NCI-H128 (cell line): ENCODE measurements around the gene NDUFS7.
"Not testable (repeated sequence)": the region's sequence is repeated elsewhere in the genome, so short reads cannot be mapped to it uniquely, and the experiment has no call there.

Experiments used
- DNase-seq: peaks from one replicate; lab custom pipeline; 2025; ENCODE audit not compliant: unreplicated experiment; lab: John Stamatoyannopoulos, UW

Gene NDUFS7

DNA sequence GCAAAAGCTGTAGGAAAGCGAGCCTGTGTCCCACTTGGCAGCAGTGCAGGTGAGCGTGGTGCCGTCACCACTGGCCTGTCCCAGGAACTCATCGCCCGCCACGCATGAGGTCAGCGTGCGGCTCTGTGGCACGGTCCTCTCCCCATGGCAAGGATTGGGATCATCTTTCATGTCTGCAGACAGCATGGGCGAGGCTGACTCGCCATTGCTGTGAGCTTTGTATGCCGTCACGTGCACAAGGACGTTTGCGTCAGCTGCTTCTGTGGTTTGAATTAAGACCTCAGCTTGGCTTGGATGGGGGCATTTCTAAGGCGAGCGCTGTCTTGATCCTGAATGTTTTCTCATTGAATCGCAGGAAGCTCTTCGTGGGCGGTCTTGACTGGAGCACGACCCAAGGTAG, 33.4 kb downstream of the NDUFS7 start:
- DNase-seq, result no peak

DNA sequence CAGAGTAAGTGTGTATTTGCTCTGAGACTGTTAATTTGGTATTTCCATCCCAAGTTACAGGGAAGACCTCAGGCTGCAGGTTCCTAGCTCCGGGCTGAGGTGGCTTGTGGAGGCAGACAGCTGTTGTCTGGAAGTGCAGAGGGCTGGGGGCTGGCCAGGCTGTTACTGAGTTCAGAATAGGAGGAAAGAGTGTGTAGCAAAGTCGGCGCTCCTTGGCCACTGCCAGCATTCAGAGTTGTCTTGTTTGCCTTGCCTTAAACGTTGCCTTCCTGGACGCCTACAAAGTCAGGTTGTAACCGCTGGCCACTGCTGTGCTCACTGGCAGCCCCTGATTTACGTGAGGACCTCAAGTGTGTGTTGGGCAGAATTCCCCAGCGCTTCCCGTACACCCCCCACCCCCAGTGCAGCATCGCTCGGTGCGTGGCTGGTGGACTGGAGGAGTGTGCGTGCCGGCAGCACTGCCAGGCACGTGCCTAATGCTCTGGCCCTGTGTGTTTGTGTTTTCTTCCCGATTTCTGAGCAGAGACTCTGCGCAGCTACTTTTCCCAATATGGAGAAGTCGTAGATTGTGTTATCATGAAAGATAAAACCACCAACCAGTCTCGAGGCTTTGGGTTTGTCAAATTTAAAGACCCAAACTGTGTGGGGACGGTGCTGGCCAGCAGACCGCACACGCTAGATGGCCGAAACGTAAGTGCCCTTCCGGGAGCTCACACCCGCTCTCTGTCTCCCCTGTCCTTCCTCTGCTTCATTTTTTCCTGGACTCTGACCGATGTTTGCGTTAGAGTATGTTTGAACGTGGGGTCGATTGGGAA, 34.2 kb downstream of the NDUFS7 start:
- no peak for DNase-seq

DNA sequence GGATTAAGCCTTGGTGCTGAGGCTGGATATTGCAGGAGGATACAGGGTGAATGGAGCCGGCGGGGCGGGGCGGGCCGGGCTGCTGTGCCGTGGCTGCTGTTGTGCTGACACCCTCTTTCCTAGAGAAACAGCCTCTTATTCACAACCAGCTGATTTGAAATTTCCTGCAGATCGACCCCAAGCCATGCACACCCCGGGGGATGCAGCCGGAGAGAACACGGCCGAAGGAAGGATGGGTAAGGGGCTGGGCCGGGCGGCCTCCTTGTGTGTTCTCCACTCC, 34.7 kb downstream of the NDUFS7 start:
- no peak for DNase-seq

DNA sequence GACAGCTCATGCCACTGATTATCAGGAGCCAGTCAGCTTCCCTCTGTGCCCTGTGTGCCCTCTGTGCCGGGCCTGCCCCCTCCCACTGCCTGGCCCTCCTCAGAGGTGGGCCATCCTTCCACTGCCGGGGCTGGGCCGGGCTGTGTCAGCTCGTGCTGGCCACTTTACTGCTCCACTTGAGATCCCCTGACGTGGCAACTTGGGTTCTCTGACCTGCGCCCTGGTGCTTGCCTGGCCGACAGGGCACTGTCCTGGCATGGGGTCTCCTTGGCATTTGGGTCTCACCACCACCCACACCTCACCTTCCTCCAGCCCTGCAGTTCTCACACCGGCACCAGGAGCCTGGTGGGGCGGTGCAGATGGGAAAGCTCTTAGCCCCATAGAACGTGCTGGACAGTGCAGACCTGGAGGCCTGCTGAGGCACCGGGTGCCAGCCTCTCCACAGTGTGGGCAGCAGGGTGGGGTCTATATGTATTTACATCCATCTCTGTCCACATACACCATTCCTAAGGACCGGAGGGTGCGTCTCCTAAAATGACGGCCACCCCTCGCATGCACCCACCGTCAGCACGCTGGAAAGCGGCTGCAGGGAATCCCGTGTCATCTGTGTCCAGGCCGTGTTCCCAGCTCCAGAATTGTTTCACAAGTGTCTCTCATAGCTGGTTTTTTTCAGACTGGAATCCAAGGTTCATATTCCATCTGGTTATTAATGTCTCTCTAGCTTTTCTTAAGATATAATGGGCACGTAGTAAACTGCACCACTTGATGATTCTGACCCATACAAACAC, 35.4 kb downstream of the NDUFS7 start:
- DNase-seq, result no peak

DNA sequence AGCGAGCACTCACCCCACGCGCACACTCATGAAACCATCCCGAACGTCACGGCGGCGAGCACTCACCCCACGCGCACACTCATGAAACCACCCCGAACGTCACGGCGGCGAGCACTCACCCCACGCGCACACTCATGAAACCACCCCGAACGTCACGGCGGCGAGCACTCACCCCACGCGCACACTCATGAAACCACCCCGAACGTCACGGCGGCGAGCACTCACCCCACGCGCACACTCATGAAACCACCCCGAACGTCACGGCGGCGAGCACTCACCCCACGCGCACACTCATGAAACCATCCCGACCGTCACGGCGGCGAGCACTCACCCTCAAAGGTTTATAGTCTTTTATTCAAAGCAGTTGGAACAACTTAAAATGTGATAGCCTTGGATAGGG, 36.4 kb downstream of the NDUFS7 start:
- not testable (repeated sequence) for DNase-seq

DNA sequence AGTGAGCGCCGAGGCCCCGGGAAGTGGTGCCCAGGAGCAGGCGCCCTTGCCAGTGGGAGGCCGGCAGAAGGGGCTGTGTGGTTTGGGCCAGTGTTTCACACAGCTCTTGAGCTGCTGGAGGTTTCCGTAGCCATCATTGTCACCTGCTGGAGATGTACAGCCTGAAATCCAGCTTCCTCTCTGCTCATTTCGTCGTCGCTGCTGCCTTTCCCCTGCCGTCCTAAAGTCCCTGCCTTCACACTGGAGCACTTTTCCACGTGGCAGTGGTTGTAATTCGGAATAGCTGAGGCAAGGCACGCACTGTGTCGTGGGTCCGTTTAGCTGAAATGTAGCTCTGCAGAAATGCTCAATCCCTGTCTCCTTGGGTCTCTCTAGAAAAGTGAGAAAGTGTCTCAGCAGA, 36.9 kb downstream of the NDUFS7 start:
- DNase-seq, result no peak

DNA sequence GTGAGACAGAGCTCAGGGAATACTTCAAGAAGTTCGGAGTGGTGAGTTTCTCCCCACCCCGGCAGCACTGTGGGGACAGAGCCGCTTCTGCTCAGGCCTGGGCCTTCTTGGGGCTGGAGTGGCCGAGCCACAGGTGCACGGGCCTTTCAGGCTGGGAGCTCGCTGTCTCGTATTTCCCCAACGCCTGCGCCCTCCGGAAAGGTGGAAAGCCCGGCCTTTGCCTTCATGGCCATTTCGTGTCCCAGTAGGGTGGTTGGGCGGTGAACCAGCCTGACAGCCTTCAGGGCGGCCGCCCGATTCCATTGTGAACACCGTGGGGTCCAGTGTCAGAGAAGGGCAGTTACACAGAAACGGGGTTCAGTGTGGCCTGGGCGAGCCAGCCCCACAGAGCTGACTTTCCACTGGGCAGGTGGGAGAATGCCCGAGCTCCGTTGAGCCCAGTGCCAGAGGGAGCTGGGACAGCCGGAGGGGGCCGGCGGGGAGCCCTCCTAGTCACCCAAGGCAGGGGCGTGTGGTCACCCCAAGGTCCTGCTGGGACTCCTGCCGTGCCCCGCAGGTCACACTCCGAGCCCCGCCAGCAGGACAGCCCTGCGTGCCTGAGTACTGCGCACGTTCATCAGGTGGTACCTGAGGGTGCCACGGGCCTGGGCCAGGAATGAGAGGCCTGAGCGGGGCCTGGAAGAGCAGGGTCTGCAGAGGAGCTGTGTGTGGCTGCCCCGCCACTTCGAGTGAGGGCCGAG, 37.7 kb downstream of the NDUFS7 start:
- no peak for DNase-seq

DNA sequence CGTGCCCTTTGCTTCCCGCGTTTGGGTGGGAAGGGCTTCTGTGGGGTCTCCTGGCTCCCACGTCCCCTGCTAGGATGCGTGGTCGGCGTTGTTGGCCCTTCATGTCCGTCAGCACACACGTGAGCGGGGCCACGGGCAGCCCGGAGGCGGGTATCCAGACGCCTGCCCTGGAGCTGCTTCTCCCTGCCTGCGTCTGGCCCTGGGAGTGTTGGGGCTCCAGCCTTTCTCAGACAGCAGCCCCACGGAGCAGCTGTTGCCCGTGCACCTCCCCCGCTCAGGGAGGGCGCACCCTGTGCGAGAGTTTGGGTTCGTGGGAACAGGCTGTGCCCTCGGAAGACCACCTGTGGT, 38.2 kb downstream of the NDUFS7 start:
- DNase-seq, result no peak

DNA sequence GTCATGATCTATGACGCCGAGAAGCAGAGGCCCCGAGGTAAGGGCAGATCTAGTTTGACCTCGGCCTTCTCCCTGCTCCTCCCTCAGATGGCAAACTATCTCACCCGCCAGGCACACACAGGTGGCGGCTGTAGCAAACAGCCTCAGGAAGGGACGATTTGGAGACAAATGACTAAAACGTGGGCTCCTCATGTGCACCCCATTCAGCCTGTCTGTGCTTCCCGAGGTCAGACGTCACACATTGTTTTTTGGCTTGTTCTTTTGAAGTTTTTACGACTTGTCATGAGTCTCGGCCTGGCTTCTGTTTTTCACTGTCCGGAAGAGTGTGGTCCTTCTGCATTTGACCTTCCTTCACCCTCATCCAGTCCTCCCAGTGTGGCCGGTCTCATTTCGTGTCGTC, 38.7 kb downstream of the NDUFS7 start:
- no peak for DNase-seq

DNA sequence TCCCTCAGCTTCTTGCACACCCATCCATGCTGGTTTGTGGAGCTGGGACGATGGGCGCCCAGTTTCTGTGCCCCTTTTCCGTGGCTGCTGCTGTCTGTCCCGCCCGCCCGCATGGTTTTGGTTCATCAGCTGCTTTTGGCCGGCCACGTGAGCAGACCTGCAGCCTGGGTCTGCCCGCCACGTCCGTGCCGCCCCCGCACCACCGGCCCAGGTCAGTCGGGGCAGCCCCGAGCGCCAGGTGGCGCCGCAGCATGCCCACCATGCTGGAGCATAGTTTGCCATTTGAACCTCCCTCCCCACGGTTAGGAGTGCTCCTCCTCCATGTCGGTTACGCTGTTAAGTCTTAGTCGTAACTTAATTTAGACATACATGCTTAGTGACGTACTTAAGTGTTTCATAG, 39.2 kb downstream of the NDUFS7 start:
- DNase-seq, result no peak

DNA sequence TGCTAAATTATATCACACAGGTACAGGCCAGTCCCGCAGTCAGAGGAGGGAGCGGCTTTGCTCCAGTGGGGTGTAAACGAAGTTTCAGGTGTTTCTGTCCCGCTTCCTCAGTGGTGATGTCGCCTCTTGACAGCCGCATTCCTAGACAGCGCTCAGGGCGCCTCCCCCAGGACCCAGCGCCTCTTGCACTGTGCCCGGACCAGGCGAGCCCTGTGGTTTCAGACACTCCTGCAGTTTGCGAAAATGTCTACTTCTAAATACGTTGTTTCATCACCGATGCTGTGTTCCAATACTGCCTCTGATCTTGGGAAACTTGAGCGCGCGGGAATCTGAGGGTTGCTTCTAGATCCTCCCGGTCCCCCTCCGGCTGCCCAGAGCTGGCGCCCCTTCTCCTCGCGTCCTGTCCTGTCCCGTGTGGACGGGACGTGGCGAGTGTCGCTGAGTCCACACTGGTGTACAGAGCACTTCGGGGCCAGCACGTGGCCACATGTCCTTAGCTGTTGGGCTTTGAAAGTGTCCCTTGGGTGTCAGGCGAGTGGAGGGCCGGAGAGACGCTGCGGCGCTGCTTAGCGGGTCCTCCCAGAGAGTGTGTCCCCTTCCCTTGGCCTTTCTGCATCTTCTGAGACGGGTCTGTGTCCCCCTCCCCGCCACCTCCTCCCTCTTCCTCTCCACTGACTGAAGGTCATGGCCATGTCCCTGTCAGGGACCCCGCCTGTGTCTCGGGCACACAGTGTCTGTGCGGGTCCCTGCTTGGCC, 39.9 kb downstream of the NDUFS7 start:
- DNase-seq, result no peak

DNA sequence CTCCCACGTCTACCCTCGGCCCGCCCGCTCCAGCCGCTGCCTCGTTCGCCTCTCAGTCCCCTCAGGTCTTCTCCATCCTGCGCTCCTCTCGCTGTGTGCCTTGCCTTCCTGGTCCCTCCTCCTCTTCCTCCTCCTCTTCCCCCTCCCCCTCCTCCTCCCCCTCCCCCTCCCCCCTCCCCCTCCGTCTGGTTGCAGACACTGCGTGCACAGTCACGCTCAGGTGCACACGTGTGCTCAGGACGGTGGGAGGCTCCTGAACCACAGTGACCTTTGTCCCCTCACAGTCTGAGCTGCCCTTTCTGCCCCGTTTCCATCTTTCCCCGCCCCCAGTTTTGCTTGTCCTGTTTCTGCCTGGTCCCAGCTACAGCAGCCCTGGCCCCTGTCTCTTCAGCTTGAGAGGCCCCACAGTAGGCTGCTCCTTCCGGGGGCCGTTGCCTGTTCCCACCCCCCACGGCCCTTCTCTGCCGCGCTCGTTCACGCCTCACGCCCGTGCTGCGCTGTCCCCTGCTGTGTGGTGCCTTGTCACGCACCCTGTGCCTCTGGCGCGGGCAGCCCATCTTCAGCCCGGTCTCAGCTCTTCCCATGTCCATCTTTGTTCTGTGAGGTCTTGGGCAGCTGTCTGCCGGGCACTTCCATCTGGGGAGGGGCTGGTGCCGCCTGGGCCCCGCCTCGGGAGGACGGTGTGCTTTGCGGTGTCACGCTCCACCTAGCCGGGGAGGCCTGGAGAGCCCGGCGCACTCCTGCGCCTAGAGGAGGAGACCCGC, 40.7 kb downstream of the NDUFS7 start:
- no peak for DNase-seq

DNA sequence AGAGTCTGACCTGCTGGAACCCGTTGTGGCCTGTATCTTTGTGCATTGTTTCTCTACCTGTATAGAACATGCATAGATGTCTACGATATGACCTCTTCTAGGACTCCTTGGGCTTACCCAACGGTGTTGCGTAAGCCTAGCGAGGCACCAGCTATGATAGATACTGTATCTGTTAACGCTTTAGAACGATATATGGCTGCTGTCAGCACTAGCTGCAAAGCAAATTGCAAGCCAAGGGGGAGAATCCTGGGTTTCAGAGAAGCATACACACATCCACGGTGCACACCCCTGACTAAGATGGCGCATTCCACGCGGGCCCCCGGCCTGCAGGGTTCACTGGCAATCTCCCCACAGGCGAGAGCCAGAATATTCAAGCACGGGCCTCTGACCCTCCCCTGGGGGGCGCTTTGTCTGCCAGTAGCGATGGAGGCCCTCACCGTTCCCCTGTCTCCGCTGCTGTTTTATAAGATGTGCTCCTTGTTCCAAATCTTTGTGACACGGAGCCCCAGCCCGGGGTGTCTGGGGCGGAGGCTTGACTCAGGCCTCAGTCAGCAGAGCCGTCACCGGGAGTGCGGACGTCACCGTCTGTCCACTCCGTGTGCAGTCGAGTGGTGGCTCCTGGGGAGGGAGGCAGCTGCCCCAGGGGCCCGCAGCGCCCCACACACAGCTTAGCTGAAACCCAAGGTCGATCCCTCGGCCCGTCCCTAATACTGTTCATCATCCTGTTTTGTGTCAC, 41.6 kb downstream of the NDUFS7 start:
- no peak for DNase-seq

DNA sequence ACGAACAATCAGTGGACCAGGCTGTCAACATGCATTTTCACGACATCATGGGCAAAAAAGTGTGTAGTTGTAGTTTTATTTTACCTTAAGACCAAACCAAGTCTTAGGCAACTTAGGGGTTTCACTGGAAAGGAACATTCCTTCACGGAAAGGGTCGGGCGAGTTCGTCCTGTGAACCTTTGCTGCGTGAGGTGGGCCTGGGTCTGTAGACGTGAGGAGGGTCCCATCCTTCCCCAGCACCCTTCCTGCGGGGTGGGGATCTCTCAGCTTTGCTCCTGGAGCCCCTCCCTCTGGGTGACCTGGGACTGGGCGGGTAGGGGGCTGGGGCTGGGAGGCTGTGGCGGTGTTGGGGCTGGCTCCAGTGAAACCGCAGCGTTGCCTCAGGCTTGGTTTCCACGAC, 42.2 kb downstream of the NDUFS7 start:
- no peak for DNase-seq

DNA sequence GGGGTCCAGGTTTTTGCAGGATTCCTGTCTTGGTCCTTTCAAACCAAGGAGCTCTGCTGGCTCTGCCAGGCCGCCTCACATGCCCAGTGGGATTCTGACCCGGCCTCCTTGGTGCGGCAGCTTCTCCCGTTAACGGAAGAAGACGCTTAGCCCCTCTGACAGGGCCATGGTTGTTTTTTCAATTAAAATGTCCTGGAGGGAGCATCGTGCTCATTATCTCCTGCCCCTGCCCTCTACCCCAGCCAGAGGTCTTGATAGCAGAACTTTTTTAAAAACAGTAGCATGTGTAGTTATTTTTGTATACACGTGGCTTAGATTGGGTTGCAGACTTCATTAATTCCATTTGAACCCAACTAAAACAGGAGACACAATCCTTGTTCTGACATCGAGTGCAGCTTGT, 43.0 kb downstream of the NDUFS7 start:
- no peak for DNase-seq

DNA sequence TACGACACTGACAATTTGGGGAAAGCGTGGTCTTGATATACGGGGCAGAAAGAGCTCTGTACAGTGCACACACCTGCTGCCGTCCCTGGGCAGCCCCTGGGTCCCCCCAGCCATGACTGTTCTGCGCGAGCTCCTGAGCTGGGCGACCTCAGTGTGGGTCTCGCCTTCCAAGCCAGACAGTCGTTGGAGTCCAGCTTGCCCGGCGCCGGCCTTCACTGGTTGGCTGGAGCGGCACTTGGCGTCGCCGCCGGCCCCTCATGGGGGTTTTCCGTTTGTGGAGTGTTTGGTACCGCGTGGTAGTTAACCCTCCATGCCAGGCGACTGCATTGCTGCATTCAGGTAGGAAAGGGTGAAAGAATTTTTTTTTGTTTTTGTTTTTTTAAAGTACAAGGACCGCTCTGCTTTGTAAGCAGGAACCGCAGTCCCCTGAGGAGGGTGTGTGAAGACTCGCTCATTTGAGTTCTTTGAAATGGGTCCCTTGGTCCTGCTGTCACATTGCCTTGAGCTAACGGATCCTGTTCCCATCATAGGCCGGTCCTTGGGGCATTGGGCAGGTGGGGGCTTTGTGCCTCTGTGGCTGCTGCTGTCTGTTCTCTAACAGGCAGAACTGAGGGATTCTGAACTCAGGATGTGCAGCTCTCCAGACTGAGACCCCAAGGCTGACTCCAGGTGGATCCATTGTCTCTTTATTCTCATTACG, 43.7 kb downstream of the NDUFS7 start:
- DNase-seq, result no peak

DNA sequence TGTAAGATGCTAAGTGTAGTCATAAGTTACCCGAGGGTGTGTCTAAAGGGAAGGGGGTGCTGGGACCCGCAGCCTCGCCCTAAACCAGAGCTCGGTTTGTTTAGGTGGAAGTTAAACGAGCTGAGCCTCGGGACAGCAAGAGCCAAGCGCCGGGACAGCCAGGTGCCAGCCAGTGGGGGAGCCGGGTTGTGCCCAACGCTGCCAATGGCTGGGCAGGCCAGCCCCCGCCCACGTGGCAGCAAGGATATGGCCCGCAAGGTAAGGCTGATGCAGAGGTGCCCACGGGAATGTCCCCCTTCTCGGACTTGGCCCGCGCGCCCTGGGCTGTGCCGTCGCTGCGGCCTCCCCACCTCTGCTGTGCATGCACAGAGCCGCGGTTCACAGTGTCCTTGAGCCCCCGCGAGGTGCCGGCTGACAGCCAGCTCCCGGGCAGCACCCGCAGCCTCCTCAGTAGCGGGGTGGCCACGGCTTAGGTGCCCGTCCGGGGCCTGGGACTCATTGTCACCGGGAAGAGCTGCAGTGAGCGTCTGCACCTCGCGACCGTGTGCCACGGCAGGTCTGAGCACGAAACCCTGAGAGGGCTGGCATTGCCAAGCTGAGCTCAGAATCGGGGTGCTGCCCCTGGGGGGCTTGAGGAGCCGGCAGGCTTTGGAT, 45.2 kb downstream of the NDUFS7 start:
- no peak for DNase-seq

DNA sequence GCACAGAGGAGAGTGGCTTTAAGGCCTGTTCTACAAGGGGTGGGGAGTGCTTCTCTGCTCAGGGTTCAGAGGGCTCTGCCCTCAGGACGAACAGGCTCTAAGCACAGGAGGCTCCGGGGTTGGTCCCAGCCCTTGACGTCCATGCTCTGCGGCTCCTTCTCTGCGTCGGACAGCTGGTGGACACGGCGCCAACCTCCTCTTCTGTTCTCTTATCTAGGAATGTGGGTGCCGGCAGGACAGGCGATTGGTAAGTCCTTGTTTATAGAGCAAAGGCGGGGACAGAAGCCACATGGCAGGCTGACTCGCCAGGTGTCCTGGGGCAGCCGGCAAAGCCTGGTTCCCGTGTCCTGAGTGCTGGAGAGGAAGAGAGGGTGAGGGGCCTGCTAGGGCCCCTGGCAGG, 46.0 kb downstream of the NDUFS7 start:
- no peak for DNase-seq

DNA sequence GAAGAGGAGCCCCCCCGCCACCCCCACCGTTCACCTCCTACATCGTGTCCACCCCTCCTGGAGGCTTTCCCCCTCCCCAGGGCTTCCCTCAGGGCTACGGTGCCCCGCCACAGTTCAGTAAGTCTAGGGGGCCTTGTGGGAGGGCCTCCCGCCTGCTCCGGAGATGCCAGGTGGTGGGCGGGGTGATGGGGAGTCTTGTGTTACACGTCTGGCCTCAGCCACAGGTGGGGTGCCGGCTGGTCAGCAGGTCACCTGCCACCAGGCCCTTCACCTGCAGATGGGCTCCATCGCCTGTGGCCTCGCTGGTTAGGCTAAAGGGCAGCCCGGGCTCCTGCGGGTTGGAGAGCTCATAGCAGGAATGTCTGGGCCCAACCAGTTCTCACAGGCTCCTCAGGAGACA, 46.5 kb downstream of the NDUFS7 start:
- no peak for DNase-seq
